Neuronal stem cell (in vitro differentiated cells): ENCODE measurements around the gene CBX2.

Experiments
- DNase-seq: peaks from one replicate; pipeline ENCODE4 v3.0.0-alpha.2; 2013; ENCODE audit warnings: low spot score
- H2AFZ ChIP-seq: one replicate; pipeline ENCODE4 v1.6.1; 2013; ENCODE audit warnings: mild to moderate bottlenecking, low read length, inconsistent platforms
- H2AK5ac ChIP-seq: 2 replicates; pipeline ENCODE4 v1.6.1; 2013; ENCODE audit warnings: low read depth, mild to moderate bottlenecking, inconsistent platforms, low read length, moderate library complexity, mixed read lengths
- H2BK120ac ChIP-seq: 2 replicates; pipeline ENCODE4 v1.6.1; 2013; ENCODE audit warnings: low read depth, mild to moderate bottlenecking, inconsistent platforms, low read length, moderate library complexity, mixed read lengths
- H2BK12ac ChIP-seq: one replicate; pipeline ENCODE4 v1.6.1; 2013; ENCODE audit warnings: low read length, inconsistent platforms
- H2BK15ac ChIP-seq: 2 replicates; pipeline ENCODE4 v1.6.1; 2013; ENCODE audit warnings: mild to moderate bottlenecking, low read length, inconsistent platforms, mixed read lengths
- H2BK5ac ChIP-seq: one replicate; pipeline ENCODE4 v1.6.1; 2013; ENCODE audit warnings: inconsistent platforms, mild to moderate bottlenecking, low read length, moderate library complexity
- H3K14ac ChIP-seq: one replicate; pipeline ENCODE4 v1.6.1; 2013; ENCODE audit warnings: low read length, inconsistent platforms
- H3K18ac ChIP-seq: 2 replicates; pipeline ENCODE4 v1.6.1; 2013; ENCODE audit warnings: low read length, inconsistent platforms
- H3K23ac ChIP-seq: 2 replicates; pipeline ENCODE4 v1.6.1; 2013; ENCODE audit warnings: low read depth, mild to moderate bottlenecking, mixed read lengths, low read length, inconsistent platforms; ENCODE audit not compliant: poor library complexity
- H3K27ac ChIP-seq: replicated peaks from 3 replicates; pipeline ENCODE4 v1.5.1; 2013; ENCODE audit warnings: low read length, inconsistent platforms
- H3K27me3 ChIP-seq, 3 experiments: 2 replicates each; pipeline ENCODE4 v1.6.1; 2013; ENCODE audit warnings: low read length in 3 of 3, mild to moderate bottlenecking in 2 of 3, inconsistent platforms in 1 of 3, low read depth in 1 of 3, mixed read lengths in 1 of 3, moderate library complexity in 1 of 3; ENCODE audit not compliant: control insufficient read depth in 3 of 3, insufficient read depth in 3 of 3
- H3K36me3 ChIP-seq, 2 donors: replicated peaks in 1 of 2; 2 replicates each; pipeline ENCODE4 v1.6.1; 2013; ENCODE audit warnings: low read length in 2 of 2; ENCODE audit not compliant: control insufficient read depth in 2 of 2, insufficient read depth in 2 of 2
- H3K4ac ChIP-seq: 2 replicates; pipeline ENCODE4 v1.6.1; 2013; ENCODE audit warnings: inconsistent platforms, mild to moderate bottlenecking, low read length, moderate library complexity
- H3K4me1 ChIP-seq, 2 donors: 1 replicate in 1 of 2; 2 replicates in 1 of 2; pipeline ENCODE4 v1.6.1; 2013; ENCODE audit warnings: low read length in 2 of 2, low read depth in 1 of 2; ENCODE audit not compliant: control insufficient read depth in 2 of 2, insufficient read depth in 1 of 2
- H3K4me2 ChIP-seq: one replicate; pipeline ENCODE4 v1.6.1; 2013; ENCODE audit warnings: mild to moderate bottlenecking, low read length, inconsistent platforms; ENCODE audit not compliant: insufficient read depth, poor library complexity, severe bottlenecking
- H3K4me3 ChIP-seq, 2 donors: 2 replicates each; pipeline ENCODE4 v1.5.1; 2013; ENCODE audit warnings: low read length in 2 of 2, mild to moderate bottlenecking in 2 of 2, inconsistent platforms in 1 of 2, moderate library complexity in 1 of 2
- H3K79me1 ChIP-seq: one replicate; pipeline ENCODE4 v1.6.1; 2013; ENCODE audit warnings: low read depth, mild to moderate bottlenecking, inconsistent platforms, low read length, moderate library complexity
- H3K9ac ChIP-seq: one replicate; pipeline ENCODE4 v1.6.1; 2013; ENCODE audit warnings: mild to moderate bottlenecking, low read depth, low read length, inconsistent platforms; ENCODE audit not compliant: poor library complexity
- H3K9me3 ChIP-seq, 2 donors: replicated peaks in 1 of 2; 2 replicates each; pipeline versions ENCODE3 to v1.6.1; 2013; ENCODE audit warnings: low read length in 2 of 2, mild to moderate bottlenecking in 2 of 2, inconsistent platforms in 1 of 2, low read depth in 1 of 2, mixed read lengths in 1 of 2, moderate library complexity in 1 of 2; ENCODE audit not compliant: control insufficient read depth in 2 of 2, insufficient read depth in 1 of 2
- H4K8ac ChIP-seq: one replicate; pipeline ENCODE4 v1.6.1; 2013; ENCODE audit warnings: low read depth, mild to moderate bottlenecking, inconsistent platforms, low read length, moderate library complexity
- H4K91ac ChIP-seq: one replicate; pipeline ENCODE4 v1.6.1; 2013; ENCODE audit warnings: low read length, low read depth, mild to moderate bottlenecking, inconsistent platforms; ENCODE audit not compliant: poor library complexity
- WGBS, 2 donors: extraction: QIAGEN DNeasy Blood & Tissue Kit; methylation state at CpG; one replicate each; pipeline ENCODE4 v1.1.7; 2013; ENCODE audit warnings: missing lambda C conversion rate in 2 of 2, mixed read lengths in 1 of 2; ENCODE audit not compliant: insufficient read length in 2 of 2, insufficient replicate concordance in 1 of 2; ENCODE audit errors: extremely low coverage in 2 of 2; 5-methylcytosine and 5-hydroxymethylcytosine counted together

CBX2 gene

GRCh38 chr17:79836972-79837887, 59.3 kb downstream of the CBX2 start:
- H3K27ac ChIP-seq = no peak overlapping the region
- H2AFZ ChIP-seq = no peak overlapping the region
- no peak overlapping the region for H3K9ac ChIP-seq
- peak overlapping the region; percentile 93 for H3K23ac ChIP-seq
- peak overlapping the region; percentile 88 for H3K18ac ChIP-seq
- DNase-seq = no peak
- H2BK12ac ChIP-seq = no peak overlapping the region
- peak overlapping the region; percentile 4 for H2BK120ac ChIP-seq
- peaks cover 24 to 48% of the 10 kb centered on the region in 2 donors for H3K4me1 ChIP-seq
- H4K8ac ChIP-seq = no peak overlapping the region
- peaks cover 26 to 75% (median 40%) of the 10 kb centered on the region in 3 experiments for H3K27me3 ChIP-seq
- no peak overlapping the region for H2BK5ac ChIP-seq
- H3K36me3 ChIP-seq = peaks cover 0 to 51% of the 10 kb centered on the region in 2 donors
- H4K91ac ChIP-seq = no peak overlapping the region
- no peak overlapping the region for H3K4ac ChIP-seq
- H3K14ac ChIP-seq = peak overlapping the region; percentile 97
- H3K4me2 ChIP-seq = peak overlapping the region; percentile 95
- H2AK5ac ChIP-seq = peak overlapping the region; percentile 54
- H3K79me1 ChIP-seq = peaks cover 3% of the 10 kb centered on the region
- no CpG with 5 or more reads among the region's 41 CpGs for WGBS, 2 donors
- peak overlapping the region; percentile 70 to 71 for H3K4me3 ChIP-seq
- H3K9me3 ChIP-seq = peaks cover 0 to 3% of the 10 kb centered on the region in 2 donors
- peak overlapping the region; percentile 20 for H2BK15ac ChIP-seq
